Measurements from ENCODE around the gene PHB1. TPM values are rescaled to one million over a fixed set of nuclear protein-coding genes. Genes with fewer than 3 reads are reported as not detected.

Gene PHB1
- polyA plus RNA-seq, 2 donors: 53.6 to 164 TPM

Other genes with a start within 250 kb of the PHB1 start
- 1 to 10 TPM in 1 of 2 donors, under 1 TPM in 1; 0.86 to 1.3 TPM for gene GNGT2, start 204.3 kb downstream of the PHB1 start, polyA plus RNA-seq
- gene ABI3, start 204.2 kb downstream of the PHB1 start, polyA plus RNA-seq: 1 to 10 TPM; 2.4 to 4.1 TPM
- gene PHOSPHO1, start 184.1 kb downstream of the PHB1 start, polyA plus RNA-seq: under 1 TPM; 0.05 to 0.06 TPM
- gene ZNF652, start 52.6 kb downstream of the PHB1 start, polyA plus RNA-seq: 10 to 100 TPM in 1 of 2 donors, 1 to 10 TPM in 1; 6.5 to 18.5 TPM
- gene NGFR, start 80.4 kb upstream of the PHB1 start, polyA plus RNA-seq: 1 to 10 TPM; 2.0 to 5.6 TPM
- 1 to 10 TPM in 1 of 2 donors, under 1 TPM in 1; 0.69 to 2.2 TPM for gene NXPH3, start 161.0 kb upstream of the PHB1 start, polyA plus RNA-seq

Data from esophagus (tissue), 2 donors.